Neural progenitor cell (in vitro differentiated cells): ENCODE results near the gene ADAMTS19. TPM values are rescaled to one million over a fixed set of nuclear protein-coding genes. Genes with fewer than 3 reads are reported as not detected.

Experiments used
- DNase-seq: peaks from one replicate; pipeline ENCODE4 v3.0.0-alpha.2; 2016; ENCODE audit warnings: low spot score
- H2AFZ ChIP-seq: fragments of 200-600 bp; sonication (generic); replicated peaks from 2 replicates; pipeline ENCODE4 v1.6.1; 2016; ENCODE audit warnings: antibody characterized with exemption
- H3F3A ChIP-seq: fragments of 200-600 bp; sonication (generic); 2 replicates; pipeline ENCODE4 v1.6.1; 2016; ENCODE audit warnings: antibody characterized with exemption, low read depth
- H3K27ac ChIP-seq: fragments of 200-600 bp; sonication (generic); 2 replicates; pipeline ENCODE4 v1.5.1; 2016; ENCODE audit warnings: mild to moderate bottlenecking
- H3K27me3 ChIP-seq: fragments of 200-600 bp; sonication (generic); 2 replicates; pipeline ENCODE4 v1.6.1; 2016; ENCODE audit warnings: mild to moderate bottlenecking, moderate library complexity
- H3K36me3 ChIP-seq: fragments of 200-600 bp; sonication (generic); 2 replicates; pipeline ENCODE4 v1.5.1; 2016
- H3K4me1 ChIP-seq: fragments of 200-600 bp; sonication (generic); 2 replicates; pipeline ENCODE4 v1.6.1; 2016; ENCODE audit warnings: mixed run types
- H3K4me2 ChIP-seq: fragments of 200-600 bp; sonication (generic); 2 replicates; pipeline ENCODE4 v1.6.1; 2016
- H3K4me3 ChIP-seq: fragments of 200-600 bp; sonication (generic); 2 replicates; pipeline ENCODE4 v1.5.1; 2016
- H3K79me2 ChIP-seq: fragments of 200-600 bp; sonication (generic); 2 replicates; pipeline ENCODE4 v1.6.1; 2016; ENCODE audit warnings: low read depth
- H3K9ac ChIP-seq: fragments of 200-600 bp; sonication (generic); 2 replicates; pipeline ENCODE4 v1.6.1; 2016
- H3K9me3 ChIP-seq: fragments of 200-600 bp; sonication (generic); 2 replicates; pipeline ENCODE4 v1.5.1; 2016; ENCODE audit warnings: low read depth
- H4K20me1 ChIP-seq: fragments of 200-600 bp; sonication (generic); 2 replicates; pipeline ENCODE4 v1.6.1; 2016; ENCODE audit warnings: low read depth
- H3K27ac Mint-ChIP-seq: 3 replicates; pipeline ENCODE4 v1.8.0; 2021; ENCODE audit warnings: mixed read lengths
- H3K27me3 Mint-ChIP-seq: 2 replicates; pipeline ENCODE4 v1.8.0; 2022; ENCODE audit warnings: low read depth, mild to moderate bottlenecking, inconsistent platforms, moderate library complexity, mixed read lengths; ENCODE audit not compliant: insufficient read depth
- H3K36me3 Mint-ChIP-seq: 3 replicates; pipeline ENCODE4 v1.8.0; 2021; ENCODE audit warnings: mixed read lengths
- H3K4me1 Mint-ChIP-seq: 3 replicates; pipeline ENCODE4 v1.8.0; 2021; ENCODE audit warnings: mixed read lengths
- H3K4me3 Mint-ChIP-seq: 3 replicates; pipeline ENCODE4 v1.8.0; 2021; ENCODE audit warnings: mild to moderate bottlenecking, moderate library complexity, mixed read lengths
- H3K9me3 Mint-ChIP-seq: 3 replicates; pipeline ENCODE4 v1.8.0; 2020; ENCODE audit warnings: mixed read lengths
- CTCF ChIP-seq: fragments of 200-600 bp; sonication (generic); IDR thresholded peaks from 2 replicates; pipeline ENCODE4 v1.5.1; 2017; ENCODE audit warnings: antibody characterized with exemption, mild to moderate bottlenecking
- EZH2 ChIP-seq: fragments of 200-600 bp; sonication (generic); IDR thresholded peaks from 2 replicates; pipeline ENCODE4 v1.6.1; 2017; ENCODE audit warnings: antibody characterized with exemption, mild to moderate bottlenecking, moderate library complexity
- EZH2phosphoT487 ChIP-seq: fragments of 200-600 bp; sonication (generic); IDR thresholded peaks from 2 replicates; pipeline ENCODE4 v1.6.1; 2017; ENCODE audit warnings: antibody characterized with exemption
- total RNA-seq: library from RNA; depleted of rRNA; stranded (reverse); fragments of >200 nt; gene quantifications from 2 replicates; pipeline ENCODE4 v1.2.3, GENCODE V29; 2015; ENCODE audit warnings: low replicate concordance

Gene ADAMTS19
- total RNA-seq, 1 donor from 2014 or later = 23.3 TPM

GRCh38 chr5:129661366-129662035, 201.4 kb downstream of the ADAMTS19 start:
- Mint-ChIP-seq H3K27me3 (peaks cover 2% of the 10 kb centered on the region), H3K36me3 (peaks cover 13% of the 10 kb centered on the region), H3K4me3 (no peak overlapping the region), H3K9me3 (peaks cover 4% of the 10 kb centered on the region), H3K27ac (no peak overlapping the region), H3K4me1 (peaks cover 11% of the 10 kb centered on the region)
- H3K4me3 ChIP-seq = no peak overlapping the region
- H4K20me1 ChIP-seq = peaks cover 3% of the 10 kb centered on the region
- H3F3A ChIP-seq = no peaks in the 10 kb centered on the region
- H3K79me2 ChIP-seq = no peaks in the 10 kb centered on the region
- H3K27ac ChIP-seq = no peak overlapping the region
- TF ChIP-seq EZH2 (no peak), EZH2phosphoT487 (no peak), CTCF (no peak)
- peaks cover 12% of the 10 kb centered on the region for H3K4me1 ChIP-seq
- no peak overlapping the region for H3K9ac ChIP-seq
- H3K27me3 ChIP-seq = no peaks in the 10 kb centered on the region
- H3K36me3 ChIP-seq = peaks cover 4% of the 10 kb centered on the region
- H2AFZ ChIP-seq = no peak overlapping the region
- H3K9me3 ChIP-seq = no peaks in the 10 kb centered on the region
- H3K4me2 ChIP-seq = no peak overlapping the region
- no peak for DNase-seq

- Histone ChIP-seq H3K4me1 (no peaks in the 10 kb centered on the region), H3K27ac (no peak overlapping the region), H3K4me2 (no peak overlapping the region), H3K9ac (no peak overlapping the region), H3K9me3 (no peaks in the 10 kb centered on the region), H2AFZ (no peak overlapping the region), H4K20me1 (no peaks in the 10 kb centered on the region), H3K4me3 (no peak overlapping the region), H3K79me2 (no peaks in the 10 kb centered on the region), H3K27me3 (no peaks in the 10 kb centered on the region), H3F3A (no peaks in the 10 kb centered on the region), H3K36me3 (peaks cover 7% of the 10 kb centered on the region)
- H3K9me3 Mint-ChIP-seq = peaks cover 19% of the 10 kb centered on the region
- TF ChIP-seq EZH2phosphoT487 = no peak
- peak; percentile 85 for TF ChIP-seq CTCF
- peaks cover 31% of the 10 kb centered on the region for H3K36me3 Mint-ChIP-seq
- H3K27ac Mint-ChIP-seq = no peak overlapping the region
- H3K4me3 Mint-ChIP-seq = no peak overlapping the region
- peaks cover 2% of the 10 kb centered on the region for H3K27me3 Mint-ChIP-seq
- H3K4me1 Mint-ChIP-seq = no peaks in the 10 kb centered on the region
- peak; percentile 32 for DNase-seq
These were observed 204.3 kb downstream of the ADAMTS19 start for GRCh38 chr5:129664336-129664937.

GRCh38 chr5:129670957-129671500, 210.9 kb downstream of the ADAMTS19 start:
- Histone ChIP-seq H3F3A (peaks cover 17% of the 10 kb centered on the region), H2AFZ (no peak overlapping the region), H3K27ac (no peak overlapping the region), H3K79me2 (no peaks in the 10 kb centered on the region), H3K9me3 (no peaks in the 10 kb centered on the region), H4K20me1 (no peaks in the 10 kb centered on the region), H3K9ac (no peak overlapping the region), H3K4me2 (no peak overlapping the region), H3K4me1 (peaks cover 24% of the 10 kb centered on the region), H3K27me3 (no peaks in the 10 kb centered on the region), H3K4me3 (no peak overlapping the region), H3K36me3 (peaks cover 7% of the 10 kb centered on the region)
- no peak overlapping the region for H3K27ac Mint-ChIP-seq
- peaks cover 22% of the 10 kb centered on the region for H3K9me3 Mint-ChIP-seq
- TF ChIP-seq EZH2phosphoT487 (no peak), EZH2 (no peak), CTCF (no peak)
- H3K4me3 Mint-ChIP-seq = no peak overlapping the region
- H3K27me3 Mint-ChIP-seq = peaks cover 5% of the 10 kb centered on the region
- peaks cover 26% of the 10 kb centered on the region for H3K36me3 Mint-ChIP-seq
- no peak for DNase-seq
- H3K4me1 Mint-ChIP-seq = peaks cover 14% of the 10 kb centered on the region
